T-helper 17 cell (primary cell): ENCODE data around the gene AADAT. TPM values are rescaled to one million over a fixed set of nuclear protein-coding genes. Genes with fewer than 3 reads are reported as not detected.
A peak's percentile ranks its signal among the peaks of the same experiment; 100 is the strongest.
"Not testable (repeated sequence)": the region's sequence is repeated elsewhere in the genome, so short reads cannot be mapped to it uniquely, and the experiment has no call there.

Experiments
- ATAC-seq: fragments of 150-1000 bp; cut with Tn5 transposase; 2 replicates; pipeline ENCODE4 v1.10.0; 2021; ENCODE audit warnings: mild to moderate bottlenecking, moderate library complexity
- DNase-seq, 3 donors: peaks; one replicate each; pipeline versions ENCODE4 v3.0.0 to v3.0.0-alpha.2; 2020 to 2021
- H3K9me3 ChIP-seq: one replicate; pipeline ENCODE4 v1.7.0; 2013; ENCODE audit warnings: low read length, mild to moderate bottlenecking; ENCODE audit not compliant: control insufficient read depth, poor library complexity, severe bottlenecking
- H3K27ac Mint-ChIP-seq: one replicate; pipeline ENCODE4 v1.8.0; 2022; ENCODE audit warnings: mild to moderate bottlenecking, moderate library complexity, mixed read lengths
- H3K27me3 Mint-ChIP-seq: one replicate; pipeline ENCODE4 v1.8.0; 2022; ENCODE audit warnings: mixed read lengths
- H3K36me3 Mint-ChIP-seq: one replicate; pipeline ENCODE4 v1.8.0; 2022; ENCODE audit warnings: low read depth, mixed read lengths
- H3K4me1 Mint-ChIP-seq: one replicate; pipeline ENCODE4 v1.8.0; 2022; ENCODE audit warnings: mild to moderate bottlenecking, mixed read lengths
- H3K4me3 Mint-ChIP-seq: one replicate; pipeline ENCODE4 v1.8.0; 2022; ENCODE audit warnings: mild to moderate bottlenecking, moderate library complexity, mixed read lengths
- total RNA-seq, 4 donors: library from RNA in 2 of 4; stranded (reverse) in 2 of 4; gene quantifications; one replicate each; pipeline ENCODE4 v1.2.3 and lab custom pipeline; 2022 to 2026

Gene AADAT
- total RNA-seq, 2 donors from 2014 or later: not detected

- Mint-ChIP-seq H3K4me1 (no peaks in the 10 kb centered on the region), H3K27ac (no peak overlapping the region), H3K27me3 (peaks cover 25% of the 10 kb centered on the region), H3K4me3 (no peak overlapping the region), H3K36me3 (no peaks in the 10 kb centered on the region)
- ATAC-seq (no peak), DNase-seq (no peak)
- no peaks in the 10 kb centered on the region for H3K9me3 ChIP-seq
Measured at GRCh38 chr4:170080496-170080895, 9.3 kb downstream of the AADAT start.

GRCh38 chr4:170079981-170080380 is 9.8 kb downstream of the AADAT start:
- H3K9me3 ChIP-seq: no peaks in the 10 kb centered on the region
- Mint-ChIP-seq H3K4me3 (no peak overlapping the region), H3K27ac (no peak overlapping the region), H3K4me1 (no peaks in the 10 kb centered on the region), H3K27me3 (peaks cover 27% of the 10 kb centered on the region), H3K36me3 (no peaks in the 10 kb centered on the region)
- ATAC-seq (no peak), DNase-seq (no peak)

GRCh38 chr4:170071196-170071595 is 18.6 kb downstream of the AADAT start:
- peaks cover 6% of the 10 kb centered on the region for H3K4me1 Mint-ChIP-seq
- DNase-seq (no peak), ATAC-seq (no peak)

GRCh38 chr4:170068438-170069128 is 21.2 kb downstream of the AADAT start:
- Mint-ChIP-seq H3K4me1 (peaks cover 6% of the 10 kb centered on the region), H3K27me3 (peaks cover 23% of the 10 kb centered on the region), H3K36me3 (no peaks in the 10 kb centered on the region), H3K27ac (no peak overlapping the region), H3K4me3 (no peak overlapping the region)
- H3K9me3 ChIP-seq: no peaks in the 10 kb centered on the region
- ATAC-seq (no peak), DNase-seq (no peak)

More at GRCh38 chr4:170071196-170071595, 18.6 kb downstream of the AADAT start:
- Mint-ChIP-seq H3K27me3 (peaks cover 19% of the 10 kb centered on the region), H3K27ac (no peak overlapping the region), H3K4me3 (no peak overlapping the region), H3K36me3 (no peaks in the 10 kb centered on the region)
- H3K9me3 ChIP-seq: no peaks in the 10 kb centered on the region

- no peaks in the 10 kb centered on the region for H3K36me3 Mint-ChIP-seq
- H3K4me3 Mint-ChIP-seq: no peak overlapping the region
- ATAC-seq (no peak), DNase-seq (no peak)
- no peaks in the 10 kb centered on the region for H3K4me1 Mint-ChIP-seq
- no peak overlapping the region for H3K27ac Mint-ChIP-seq
- no peaks in the 10 kb centered on the region for H3K9me3 ChIP-seq
- H3K27me3 Mint-ChIP-seq: peaks cover 38% of the 10 kb centered on the region
Measured at GRCh38 chr4:170059421-170059820, 30.3 kb downstream of the AADAT start.

- Mint-ChIP-seq H3K27ac (no peak overlapping the region), H3K36me3 (no peaks in the 10 kb centered on the region), H3K4me1 (no peaks in the 10 kb centered on the region), H3K4me3 (no peak overlapping the region), H3K27me3 (peaks cover 39% of the 10 kb centered on the region)
- H3K9me3 ChIP-seq: no peaks in the 10 kb centered on the region
- DNase-seq (no peak), ATAC-seq (no peak)
Measured at GRCh38 chr4:170058826-170059225, 30.9 kb downstream of the AADAT start.

GRCh38 chr4:170057866-170058265 is 31.9 kb downstream of the AADAT start:
- Mint-ChIP-seq H3K36me3 (no peaks in the 10 kb centered on the region), H3K4me3 (no peak overlapping the region), H3K27me3 (peaks cover 46% of the 10 kb centered on the region), H3K27ac (no peak overlapping the region), H3K4me1 (no peaks in the 10 kb centered on the region)
- DNase-seq (no peak), ATAC-seq (no peak)
- no peaks in the 10 kb centered on the region for H3K9me3 ChIP-seq

- Mint-ChIP-seq H3K4me3 (no peak overlapping the region), H3K36me3 (no peaks in the 10 kb centered on the region), H3K4me1 (no peaks in the 10 kb centered on the region), H3K27me3 (peaks cover 54% of the 10 kb centered on the region), H3K27ac (no peak overlapping the region)
- DNase-seq: no peak
- H3K9me3 ChIP-seq: no peaks in the 10 kb centered on the region
- no peak for ATAC-seq
Measured at GRCh38 chr4:170052919-170053318, 36.8 kb downstream of the AADAT start.

- no peak overlapping the region for H3K4me3 Mint-ChIP-seq
Measured at GRCh38 chr4:170051402-170051801, 38.4 kb downstream of the AADAT start.

GRCh38 chr4:170049766-170050165 is 40.0 kb downstream of the AADAT start:
- no peak for ATAC-seq
- H3K36me3 Mint-ChIP-seq: no peaks in the 10 kb centered on the region
- H3K4me1 Mint-ChIP-seq: no peaks in the 10 kb centered on the region
- H3K9me3 ChIP-seq: no peaks in the 10 kb centered on the region
- H3K4me3 Mint-ChIP-seq: no peak overlapping the region
- DNase-seq: no peak
- no peak overlapping the region for H3K27ac Mint-ChIP-seq
- peaks cover 38% of the 10 kb centered on the region for H3K27me3 Mint-ChIP-seq

More at GRCh38 chr4:170051402-170051801, 38.4 kb downstream of the AADAT start:
- H3K9me3 ChIP-seq: no peaks in the 10 kb centered on the region
- H3K4me1 Mint-ChIP-seq: no peaks in the 10 kb centered on the region
- H3K36me3 Mint-ChIP-seq: no peaks in the 10 kb centered on the region
- ATAC-seq (no peak), DNase-seq (no peak)
- H3K27ac Mint-ChIP-seq: no peak overlapping the region
- H3K27me3 Mint-ChIP-seq: peaks cover 49% of the 10 kb centered on the region

- H3K27me3 Mint-ChIP-seq: peaks cover 28% of the 10 kb centered on the region
- no peak overlapping the region for H3K4me3 Mint-ChIP-seq
- no peaks in the 10 kb centered on the region for H3K36me3 Mint-ChIP-seq
- H3K9me3 ChIP-seq: no peaks in the 10 kb centered on the region
- peak; percentile 14 to 36 (median 16) for DNase-seq
- no peaks in the 10 kb centered on the region for H3K4me1 Mint-ChIP-seq
- ATAC-seq: peak; percentile 47
- no peak overlapping the region for H3K27ac Mint-ChIP-seq
Measured at GRCh38 chr4:170047771-170048354, 41.9 kb downstream of the AADAT start.

GRCh38 chr4:170046156-170046555 is 43.6 kb downstream of the AADAT start:
- not testable (repeated sequence) for H3K4me3 Mint-ChIP-seq, H3K36me3 Mint-ChIP-seq, H3K27ac Mint-ChIP-seq, DNase-seq, H3K9me3 ChIP-seq, ATAC-seq, H3K4me1 Mint-ChIP-seq
- H3K27me3 Mint-ChIP-seq: peaks cover 24% of the 10 kb centered on the region

- Mint-ChIP-seq H3K4me3 (no peak overlapping the region), H3K4me1 (no peaks in the 10 kb centered on the region), H3K36me3 (no peaks in the 10 kb centered on the region), H3K27me3 (peaks cover 30% of the 10 kb centered on the region), H3K27ac (no peak overlapping the region)
- ATAC-seq (no peak), DNase-seq (no peak)
- no peaks in the 10 kb centered on the region for H3K9me3 ChIP-seq
Measured at GRCh38 chr4:170040031-170040680, 49.6 kb downstream of the AADAT start.
